Measurements from ENCODE around the gene NOD1.
"Not testable (repeated sequence)": the region's sequence is repeated elsewhere in the genome, so short reads cannot be mapped to it uniquely, and the experiment has no call there.

Gene NOD1

GRCh38 chr7:30511494-30511893 is 32.9 kb upstream of the NOD1 start:
- no peak for DNase-seq (ENCODE audit: low read depth)
- no peak for TF ChIP-seq CTCF (conservative IDR thresholded peaks at IDR 0.05; ENCODE audit: low read depth, low read length)
- no peak overlapping the region for H3K4me3 ChIP-seq (ENCODE audit: low read length)

GRCh38 chr7:30510124-30511075 is 31.8 kb upstream of the NOD1 start:
- no peak for DNase-seq (ENCODE audit: low read depth)
- TF ChIP-seq CTCF (conservative IDR thresholded peaks at IDR 0.05; ENCODE audit: low read depth, low read length), result peak; percentile 87
- H3K4me3 ChIP-seq (ENCODE audit: low read length), result no peak overlapping the region

- H3K4me3 ChIP-seq (ENCODE audit: low read length); DNase-seq (ENCODE audit: low read depth): not testable (repeated sequence)
These were observed 30.7 kb upstream of the NOD1 start for GRCh38 chr7:30509171-30509857.

GRCh38 chr7:30507346-30507900 is 28.8 kb upstream of the NOD1 start:
- not testable (repeated sequence) for DNase-seq (ENCODE audit: low read depth); H3K4me3 ChIP-seq (ENCODE audit: low read length)

GRCh38 chr7:30505174-30505697 is 26.7 kb upstream of the NOD1 start:
- peak; percentile 13 for TF ChIP-seq CTCF (conservative IDR thresholded peaks at IDR 0.05; ENCODE audit: low read depth, low read length)
- DNase-seq (ENCODE audit: low read depth), result no peak
- peak overlapping the region; percentile 95 for H3K4me3 ChIP-seq (ENCODE audit: low read length)

- TF ChIP-seq CTCF (conservative IDR thresholded peaks at IDR 0.05; ENCODE audit: low read depth, low read length), result no peak
- DNase-seq (ENCODE audit: low read depth), result peak; percentile 95
- H3K4me3 ChIP-seq (ENCODE audit: low read length), result peak within 1 kb of the TSS; percentile 95
These were observed 26.0 kb upstream of the NOD1 start, which contains the start of gene GGCT for GRCh38 chr7:30504301-30505173. Gene GGCT (minus strand): TSS chr7:30504829. CDS start chr7:30504709, 120 bp downstream.

- no peak for TF ChIP-seq CTCF (conservative IDR thresholded peaks at IDR 0.05; ENCODE audit: low read depth, low read length)
- DNase-seq (ENCODE audit: low read depth), result no peak
- H3K4me3 ChIP-seq (ENCODE audit: low read length), result peak overlapping the region; percentile 95
These were observed 25.0 kb upstream of the NOD1 start for GRCh38 chr7:30503274-30504212.

All from retinal pigment epithelial cell (primary cell).